GOT3 (cell line): ENCODE results near the gene CCDC28A.

ENCODE experiments used
- DNase-seq: peaks from one replicate; lab custom pipeline; 2025; ENCODE audit warnings: mixed read lengths; lab: John Stamatoyannopoulos, UW

CCDC28A gene

GRCh38 chr6:138833816-138834539 is 60.4 kb downstream of the CCDC28A start:
- no peak for DNase-seq

GRCh38 chr6:138837246-138837645 is 63.7 kb downstream of the CCDC28A start:
- no peak for DNase-seq
